GM21367 (cell line): ENCODE data around the gene GLG1.
"Not testable (repeated sequence)": the region's sequence is repeated elsewhere in the genome, so short reads cannot be mapped to it uniquely, and the experiment has no call there.

ENCODE experiments used
- ATAC-seq: cut with Tn5 transposase; IDR thresholded peaks from one replicate; pipeline ENCODE4 v1.9.1; 2021; ENCODE audit not compliant: unreplicated experiment

The GLG1 gene

DNA sequence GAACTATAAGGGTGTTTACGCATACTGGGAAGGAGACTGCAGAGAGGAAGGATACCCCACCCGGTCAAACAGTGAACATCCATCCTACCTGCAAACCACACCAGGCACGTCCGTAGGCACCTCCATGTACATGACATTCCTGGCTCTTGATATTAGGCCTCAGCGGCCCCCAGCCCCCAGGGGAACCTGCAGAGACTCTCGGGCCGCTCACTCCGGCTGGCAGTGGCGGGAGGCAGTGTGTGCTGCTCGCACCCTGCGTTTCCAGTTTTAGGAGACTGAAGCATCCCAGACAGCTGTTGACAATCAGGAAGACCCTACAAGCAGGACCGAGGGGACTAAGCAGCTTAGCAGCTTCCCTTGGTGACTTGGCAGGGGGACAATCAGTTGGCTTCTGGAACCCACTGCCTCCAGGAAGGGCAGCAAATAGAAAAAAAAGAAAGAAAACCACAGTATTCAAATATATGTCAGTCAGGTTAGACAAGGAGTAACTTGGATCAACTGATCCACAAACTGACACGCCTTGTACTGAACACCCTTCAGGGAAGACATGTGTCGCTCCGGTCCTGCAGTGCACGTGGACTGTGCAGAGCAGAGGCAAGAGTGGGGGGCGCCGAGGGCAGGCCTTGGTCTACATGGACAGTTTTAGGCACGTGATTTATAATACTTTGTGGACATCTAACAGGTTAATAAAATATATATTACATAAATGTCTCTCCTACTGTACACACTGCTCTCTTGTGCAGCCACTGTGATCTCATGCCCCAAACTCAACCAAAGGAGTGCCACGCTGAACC, 155.8 kb downstream of the GLG1 start:
- ATAC-seq, result no peak

DNA sequence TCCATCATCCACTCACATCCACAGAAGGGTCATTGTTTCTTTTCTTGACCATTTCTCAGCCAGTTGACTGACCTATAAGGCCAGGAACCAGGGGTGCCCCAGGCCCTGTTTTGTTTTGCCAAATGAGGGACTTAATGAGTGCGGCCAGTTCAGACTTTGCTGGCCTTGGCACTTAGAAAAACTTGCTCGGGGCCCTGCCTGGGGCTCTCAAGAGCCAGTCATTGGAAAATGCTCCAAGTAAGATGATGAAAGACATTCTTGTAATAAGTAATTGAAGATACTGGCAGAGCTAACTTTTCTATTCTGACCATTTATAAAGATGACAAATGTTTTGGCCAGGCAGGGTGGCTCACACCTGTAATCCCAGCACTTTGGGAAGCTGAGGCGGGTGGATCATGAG, 156.7 kb downstream of the GLG1 start:
- no peak for ATAC-seq

DNA sequence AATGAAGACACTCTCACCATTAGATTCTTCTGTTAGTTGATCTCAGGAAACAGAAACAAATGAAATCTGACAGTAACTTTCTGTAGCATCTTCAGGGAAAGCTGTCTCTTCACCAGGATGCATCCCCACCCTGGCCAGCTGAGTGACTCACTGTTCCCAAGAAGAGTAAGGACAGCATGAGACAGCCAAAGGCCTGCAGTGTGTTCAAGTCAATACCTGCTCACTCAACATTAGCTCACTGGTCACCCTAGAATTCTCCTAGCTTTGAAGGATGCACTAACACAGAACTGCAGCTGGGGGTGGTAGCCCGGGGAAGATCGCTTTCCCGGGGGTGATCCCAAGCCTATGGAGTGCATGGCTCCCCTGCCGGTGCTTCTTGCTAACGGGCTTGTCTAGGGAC, 157.4 kb downstream of the GLG1 start:
- ATAC-seq, result no peak

DNA sequence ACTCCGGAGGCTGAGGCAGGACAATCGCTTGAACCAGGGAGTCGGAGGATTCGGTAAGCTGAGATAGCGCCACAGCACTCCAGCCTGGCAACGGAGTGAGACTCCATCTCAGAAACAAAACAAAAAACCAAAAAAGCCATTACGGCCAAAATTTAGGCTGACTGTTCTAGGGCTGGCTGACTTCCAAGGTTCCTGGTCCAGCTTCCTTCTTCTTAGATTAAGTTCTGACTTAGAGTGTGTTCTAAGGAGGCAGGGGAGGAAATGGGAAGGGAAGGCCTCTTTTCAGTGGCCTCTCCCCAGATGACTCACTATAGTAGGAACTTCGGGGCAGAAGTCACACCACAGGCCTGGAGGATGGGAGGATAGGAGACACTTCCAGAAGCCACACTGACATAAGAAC, 157.9 kb downstream of the GLG1 start:
- no peak for ATAC-seq

DNA sequence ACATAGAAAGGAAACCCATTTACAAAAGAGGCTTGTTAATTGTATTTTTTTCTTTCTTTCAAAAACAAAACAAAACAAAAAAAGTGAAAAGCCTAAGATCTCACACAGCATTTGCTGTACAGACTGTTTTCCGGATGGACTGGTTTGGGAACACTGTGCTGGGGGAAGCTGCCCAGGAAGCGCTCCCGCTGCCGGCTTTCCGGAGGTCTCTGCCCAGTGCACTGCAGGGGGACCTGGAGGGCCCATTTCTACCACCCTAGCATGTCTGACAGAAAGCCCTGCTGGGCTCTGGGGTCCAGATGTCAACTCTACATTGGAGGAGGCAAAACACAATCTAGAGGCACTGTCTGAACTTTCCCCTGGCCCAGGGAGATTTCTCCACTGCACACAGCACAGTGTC, 159.3 kb downstream of the GLG1 start:
- ATAC-seq, result no peak

DNA sequence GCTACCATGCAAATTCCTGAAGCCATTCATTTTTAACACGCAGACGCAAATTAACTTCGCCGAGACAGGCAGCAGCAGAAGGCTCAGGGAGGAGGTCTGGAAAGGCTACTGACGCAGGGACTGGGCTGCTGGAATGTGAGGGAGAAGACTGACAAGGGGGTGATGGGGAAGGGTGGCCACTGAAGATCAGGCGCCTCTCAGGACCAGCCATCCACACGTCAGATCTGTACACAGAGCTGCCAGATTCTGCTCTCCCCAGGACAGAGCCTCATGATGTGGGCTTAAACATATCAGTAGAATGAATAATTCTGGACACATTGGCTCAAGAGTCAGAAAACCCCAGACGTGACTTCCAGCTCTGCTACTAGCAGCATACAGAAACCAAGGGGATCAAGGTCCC, 160.0 kb downstream of the GLG1 start:
- no peak for ATAC-seq

DNA sequence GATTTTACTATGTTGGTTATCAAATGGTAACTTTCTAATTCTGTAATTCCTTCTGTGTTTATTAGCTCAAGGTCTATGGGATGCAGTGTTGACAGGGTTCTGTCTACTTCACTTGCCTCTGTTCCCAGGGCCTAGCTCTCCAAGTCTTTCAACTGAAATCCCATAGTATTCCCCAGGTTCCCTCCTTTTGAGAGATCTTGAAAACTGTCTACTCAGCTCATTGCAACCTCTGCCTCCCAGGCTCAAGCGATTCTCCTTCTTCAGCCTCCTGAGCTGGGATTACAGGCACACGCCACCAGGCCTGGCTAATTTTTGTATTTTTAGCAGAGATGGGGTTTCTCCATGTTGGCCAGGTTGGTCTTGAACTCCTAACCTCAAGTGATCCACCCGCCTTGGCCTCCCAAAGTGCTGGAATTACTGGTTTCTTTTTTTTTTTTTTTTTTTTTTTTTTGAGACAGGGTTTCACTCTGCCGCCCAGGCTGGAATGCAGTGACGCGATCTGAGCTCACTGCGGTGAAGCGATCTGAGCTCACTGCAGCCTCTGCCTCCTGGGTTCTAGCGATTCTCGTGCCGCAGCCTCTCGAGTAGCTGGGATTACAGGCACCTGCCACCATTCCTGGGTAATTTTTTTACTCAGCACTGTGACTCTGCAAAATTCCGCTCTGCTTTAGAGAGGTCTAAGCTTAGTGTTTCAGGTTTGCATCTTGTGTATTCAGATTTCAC, 163.1 kb downstream of the GLG1 start:
- not testable (repeated sequence) for ATAC-seq

DNA sequence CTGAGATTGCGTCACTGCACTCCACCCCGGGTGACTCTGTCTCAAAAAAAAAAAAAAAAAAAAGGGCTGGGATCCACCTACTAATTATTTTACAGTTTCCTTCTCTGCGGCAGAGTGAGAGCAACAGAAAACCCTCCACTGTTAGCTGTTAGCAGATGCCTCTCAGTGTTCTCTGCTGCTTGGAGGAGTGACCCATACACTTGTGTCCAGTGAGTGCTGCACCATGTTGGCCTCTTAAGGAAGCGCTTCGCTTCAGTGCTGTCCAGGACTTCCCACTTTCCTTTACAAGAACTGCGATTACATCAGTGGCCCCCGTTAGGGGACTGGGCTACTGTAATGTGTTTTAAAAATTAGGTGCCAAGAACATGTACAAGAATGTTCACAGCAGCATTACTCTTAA, 167.2 kb downstream of the GLG1 start:
- no peak for ATAC-seq

DNA sequence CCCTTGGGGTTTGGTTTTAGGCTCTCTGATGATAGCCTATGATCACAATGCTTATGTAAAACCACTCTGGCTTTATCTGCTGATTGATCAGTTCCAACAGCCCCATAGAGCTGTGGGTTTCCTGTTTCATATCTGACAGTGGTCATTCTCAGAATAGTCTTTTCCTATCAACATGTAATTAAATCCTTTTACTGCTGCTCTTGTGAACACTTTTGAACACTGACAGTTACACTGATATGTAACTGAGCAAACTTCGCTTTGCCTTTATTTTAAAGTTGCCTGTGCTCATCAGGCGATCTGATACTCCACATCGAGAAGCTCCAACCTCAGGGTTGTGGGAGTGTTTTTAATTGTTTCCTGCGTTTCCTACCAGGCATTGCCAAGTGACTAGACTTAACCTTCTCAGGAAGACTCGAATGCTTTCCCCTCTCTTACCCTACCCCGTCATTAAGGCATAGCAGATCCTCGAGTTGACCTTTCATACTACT, 168.4 kb downstream of the GLG1 start:
- no peak for ATAC-seq

DNA sequence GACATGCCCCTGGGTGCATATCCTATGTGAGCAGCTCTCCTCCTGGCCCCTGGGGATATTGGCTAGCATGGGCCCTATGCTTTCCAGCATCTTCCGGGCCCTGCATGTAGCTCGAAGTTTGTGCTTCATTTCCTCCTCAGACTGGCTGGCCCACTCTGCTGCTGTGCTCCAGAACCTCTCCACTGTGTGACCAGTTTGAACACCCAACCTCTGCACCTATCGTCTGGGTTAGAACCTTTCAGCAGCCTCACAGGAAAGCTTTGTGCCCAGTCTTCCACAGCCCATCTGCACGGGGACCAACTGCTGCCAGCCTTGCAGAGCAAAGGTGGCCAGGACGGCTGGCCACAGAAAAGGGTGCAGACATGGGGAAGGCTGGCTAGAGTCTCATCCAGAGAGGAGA, 175.4 kb downstream of the GLG1 start:
- no peak for ATAC-seq

DNA sequence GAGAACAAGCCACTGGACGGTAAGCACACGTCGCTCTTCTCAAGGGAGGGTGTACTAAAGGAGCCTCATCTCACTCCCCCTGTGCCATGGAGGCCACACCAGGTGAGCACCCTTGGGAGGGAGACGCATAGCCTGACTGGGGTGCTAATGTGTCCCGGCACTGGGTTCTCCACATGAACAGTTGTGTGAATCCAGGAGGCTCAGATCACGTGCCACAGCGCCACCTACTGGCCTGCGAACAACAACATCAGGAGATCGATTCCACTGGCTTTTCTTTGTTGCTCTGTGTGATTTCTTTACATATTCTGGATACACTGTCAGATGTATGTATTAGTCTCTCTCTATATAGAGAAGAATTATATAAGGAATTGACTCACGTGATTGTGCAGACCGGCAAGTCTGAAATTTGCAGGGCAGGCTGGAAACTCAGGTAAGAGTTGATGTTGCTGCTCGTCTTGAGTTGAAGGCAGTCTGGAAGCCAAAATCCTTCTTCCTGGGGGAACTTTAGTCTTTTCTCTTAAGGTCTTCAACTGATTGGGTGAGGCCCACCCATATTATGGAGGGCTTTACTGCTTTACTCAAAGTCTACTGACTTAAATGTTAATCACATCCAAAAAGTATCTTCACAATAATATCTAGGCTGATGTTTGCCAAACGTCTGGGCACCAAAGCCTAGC, 176.7 kb downstream of the GLG1 start:
- ATAC-seq, result peak; percentile 59

DNA sequence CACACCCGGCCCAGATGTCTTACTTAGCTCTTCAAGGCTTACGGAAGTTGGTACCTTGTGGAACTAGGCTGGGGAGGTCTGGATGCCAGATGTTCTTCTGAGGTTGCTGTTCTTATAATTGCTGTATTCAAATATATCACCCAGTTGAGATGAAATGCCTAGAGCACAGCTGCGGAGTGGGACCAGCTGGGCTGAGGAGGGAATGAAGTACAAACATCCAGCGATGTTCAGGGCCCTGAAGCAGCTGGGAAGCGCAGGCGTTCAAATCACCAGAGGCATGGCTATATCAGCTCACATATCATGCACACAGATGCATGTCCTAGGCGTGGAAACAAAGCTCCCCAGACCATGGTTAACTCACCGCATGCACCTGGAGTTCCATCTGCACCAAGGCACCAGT, 178.4 kb downstream of the GLG1 start:
- ATAC-seq, result not testable (repeated sequence)

DNA sequence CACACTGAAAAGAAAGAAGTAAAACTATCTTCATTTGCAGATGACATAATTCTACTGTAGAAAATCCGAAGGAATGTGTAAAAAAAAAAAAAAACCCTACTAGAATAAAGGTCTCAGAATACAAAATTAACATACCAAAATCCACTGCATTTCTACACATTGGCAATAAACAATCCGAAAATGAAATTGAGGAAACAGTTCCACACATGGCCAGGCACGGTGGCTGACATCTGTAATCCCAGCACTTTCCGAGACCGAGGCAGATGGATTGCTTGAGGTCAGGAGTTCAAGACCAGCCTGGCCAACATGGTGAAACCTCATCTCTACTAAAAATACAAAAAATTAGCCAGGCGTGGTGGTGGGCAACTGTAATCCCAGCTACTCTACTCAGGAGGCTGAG, 181.2 kb downstream of the GLG1 start:
- ATAC-seq, result not testable (repeated sequence)

DNA sequence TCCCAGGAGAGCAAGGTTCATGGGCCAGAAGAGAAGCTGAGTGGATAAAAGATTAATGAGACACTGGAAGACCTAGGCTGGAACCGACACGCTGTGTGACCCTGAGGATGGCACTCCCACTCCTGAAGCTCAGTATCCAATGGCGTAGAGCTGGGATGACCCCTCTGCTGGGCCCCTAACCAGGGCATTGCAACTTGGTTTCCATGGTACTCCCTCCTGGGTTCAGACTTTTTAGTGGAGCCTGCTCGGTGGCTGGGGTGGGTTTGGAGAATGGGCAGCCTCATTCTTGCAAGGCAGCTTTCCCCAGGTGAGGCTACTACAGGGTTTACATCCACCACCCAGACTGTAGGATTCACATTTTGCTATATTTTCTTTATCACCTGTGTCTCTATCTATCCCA, 183.2 kb downstream of the GLG1 start:
- not testable (repeated sequence) for ATAC-seq

DNA sequence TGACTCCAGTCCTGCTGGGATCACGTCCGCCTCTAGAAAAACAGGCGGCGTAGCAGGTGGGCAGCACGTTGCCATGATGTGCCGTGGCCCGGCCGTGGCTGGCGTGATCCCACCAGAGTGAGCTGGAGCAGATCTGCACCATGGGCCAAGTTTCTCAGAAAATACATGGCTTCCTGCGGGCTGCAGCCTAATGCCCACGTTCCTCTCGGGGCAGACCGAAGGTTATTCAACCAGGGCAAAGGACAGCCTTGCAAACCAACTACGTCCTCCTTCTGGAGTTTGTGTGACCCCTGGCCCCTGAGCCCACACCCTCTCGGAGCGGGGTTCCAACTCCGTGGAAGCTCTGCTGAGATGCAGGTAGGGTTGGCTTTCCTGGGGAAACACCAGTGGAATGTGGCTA, 184.8 kb downstream of the GLG1 start:
- not testable (repeated sequence) for ATAC-seq

DNA sequence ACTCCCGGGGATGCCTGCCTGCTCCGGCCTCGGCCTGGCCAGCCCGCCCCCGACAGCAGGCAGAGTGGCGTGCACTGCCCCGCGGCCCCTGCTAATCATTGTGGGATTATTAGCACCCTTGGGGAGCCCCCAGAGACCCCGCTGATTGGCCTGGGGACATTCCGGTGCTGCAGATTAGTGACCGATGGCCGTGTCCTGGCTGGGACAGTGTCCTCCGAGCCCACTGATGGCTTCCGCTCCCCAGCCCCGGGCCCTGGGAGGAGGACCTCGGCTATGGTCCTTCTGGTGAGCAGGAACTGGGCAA, 185.5 kb downstream of the GLG1 start:
- not testable (repeated sequence) for ATAC-seq

DNA sequence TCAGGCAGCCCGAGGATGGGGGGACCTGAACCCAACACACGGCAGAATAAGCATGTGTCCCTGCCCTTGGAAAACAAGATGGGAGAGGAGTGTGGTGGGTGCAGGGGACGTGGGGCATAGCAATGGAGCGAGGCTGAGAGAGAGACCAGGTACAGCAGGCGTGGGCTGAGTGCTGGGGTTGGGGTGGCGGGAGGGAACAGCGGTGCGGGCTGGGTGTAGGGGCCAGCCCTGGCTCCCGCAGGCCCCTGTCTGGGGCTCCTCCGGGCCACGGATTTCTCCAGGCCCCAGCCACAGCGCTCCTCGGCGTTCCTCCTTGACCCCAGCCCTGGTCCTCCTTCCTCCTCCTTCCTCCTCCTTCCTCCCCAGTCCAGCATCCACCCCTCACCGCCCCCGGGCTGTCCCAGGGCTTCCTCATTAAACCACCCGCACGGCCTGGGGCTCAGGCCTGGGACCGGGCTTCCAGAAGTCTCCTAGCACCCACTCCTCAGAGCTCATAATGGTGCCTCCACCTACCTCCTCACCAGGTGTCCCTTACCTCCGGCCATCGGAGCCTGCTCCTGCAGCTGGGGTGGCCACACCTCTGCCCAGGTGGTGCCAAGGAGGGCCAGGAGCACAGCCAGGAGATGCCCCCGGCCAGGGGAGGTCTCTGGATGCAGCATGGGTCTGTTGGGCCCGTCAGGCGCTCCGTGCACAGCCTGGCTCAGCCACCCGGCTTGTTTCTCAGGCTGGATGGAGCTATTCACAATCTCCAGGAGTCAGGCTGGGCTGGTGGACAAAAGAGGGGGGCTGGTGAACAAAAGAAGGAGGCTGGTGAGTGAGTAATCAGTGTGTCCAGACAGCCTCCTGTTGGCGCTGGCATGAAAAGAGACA, 186.1 kb downstream of the GLG1 start, which contains the start of gene CLEC18B:
Gene CLEC18B, minus strand, starts transcription at position 867 of the 870 bp plus-strand sequence. Its CDS starts 208 bp downstream, at position 659.
- not testable (repeated sequence) for ATAC-seq

DNA sequence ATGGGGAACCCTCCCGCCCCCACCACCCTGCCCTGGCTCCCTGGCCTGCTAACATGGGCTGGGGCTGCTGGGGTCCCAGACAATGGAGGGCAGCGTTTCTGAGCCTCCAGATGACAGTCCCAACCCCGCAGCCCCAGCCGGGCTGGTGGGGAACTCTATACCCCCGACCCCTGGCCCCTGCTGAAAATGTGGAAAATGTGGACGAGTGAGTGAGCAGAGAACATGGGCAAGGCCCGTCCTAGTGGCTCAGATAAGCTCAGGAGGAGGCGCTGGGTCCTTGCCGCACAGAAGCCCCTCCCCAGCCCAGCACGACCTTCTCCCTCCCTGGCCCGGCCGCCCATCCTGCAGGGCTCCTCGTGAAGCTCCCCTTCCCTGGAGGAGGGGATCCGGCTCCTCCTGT, 187.1 kb downstream of the GLG1 start:
- not testable (repeated sequence) for ATAC-seq

DNA sequence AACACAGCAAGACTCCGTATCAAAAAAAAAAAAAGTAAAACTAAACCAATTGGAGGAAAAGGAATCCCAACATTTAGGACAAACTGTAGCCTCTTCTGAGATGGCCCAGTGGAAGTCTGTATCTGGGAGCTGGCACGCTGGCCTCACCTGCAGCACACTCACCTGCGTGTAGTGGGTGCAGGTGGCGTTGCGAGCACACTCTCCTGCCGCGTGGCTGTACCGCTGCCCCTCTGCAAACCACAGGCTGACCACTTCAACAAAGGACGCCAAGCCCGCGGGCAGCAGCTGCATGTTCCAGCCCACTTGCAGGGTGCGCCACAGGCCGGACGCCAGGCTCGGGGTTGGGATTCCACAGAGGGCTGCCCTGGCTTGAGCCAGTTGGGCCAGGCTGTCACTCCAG, 189.0 kb downstream of the GLG1 start:
- ATAC-seq, result not testable (repeated sequence)

DNA sequence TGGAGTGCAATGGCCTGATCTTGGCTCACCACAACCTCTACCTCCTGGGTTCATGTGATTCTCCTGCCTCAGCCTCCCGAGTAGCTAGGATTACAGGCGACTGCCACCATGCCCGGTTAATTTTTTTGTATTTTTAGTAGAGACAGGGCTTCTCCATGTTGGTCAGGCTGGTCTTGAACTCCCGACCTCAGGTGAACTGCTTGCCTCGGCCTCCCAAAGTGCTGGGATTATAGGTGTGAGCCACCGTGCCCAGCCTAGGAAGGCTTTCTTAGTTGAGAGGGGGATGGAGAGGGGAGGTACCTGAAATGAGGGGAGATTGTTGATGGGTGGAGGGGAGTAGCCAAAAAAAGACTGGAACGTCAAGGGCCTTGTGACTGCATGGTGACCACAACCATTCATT, 193.0 kb downstream of the GLG1 start:
- ATAC-seq, result not testable (repeated sequence)

DNA sequence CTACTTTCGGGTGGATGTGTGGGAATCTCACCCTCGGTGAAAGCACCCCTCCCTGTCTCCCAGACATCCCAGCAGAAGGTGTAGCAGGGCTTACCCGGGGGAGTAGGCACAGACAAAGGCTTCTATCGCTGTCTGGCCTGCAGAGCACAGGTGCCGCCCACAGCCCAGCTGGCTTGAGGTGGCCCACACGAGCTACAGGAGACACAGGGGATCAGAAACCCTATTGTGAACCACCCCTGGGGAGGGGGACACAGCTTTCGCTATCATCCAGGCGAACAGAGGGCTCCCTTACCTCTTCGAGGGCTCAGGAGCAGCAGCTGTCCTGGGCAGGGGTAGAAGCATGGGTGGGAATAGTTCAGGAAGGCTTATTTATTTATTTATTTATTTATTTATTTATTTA, 193.4 kb downstream of the GLG1 start:
- ATAC-seq, result not testable (repeated sequence)
